HUES6 (cell line): ENCODE results near the gene TPSD1.
"Not testable (repeated sequence)": the region's sequence is repeated elsewhere in the genome, so short reads cannot be mapped to it uniquely, and the experiment has no call there.

Source experiments
- H3K27ac ChIP-seq: 2 replicates; pipeline ENCODE4 v1.7.0; 2013; ENCODE audit warnings: low read depth, mild to moderate bottlenecking, low read length, inconsistent platforms
- H3K27me3 ChIP-seq: 2 replicates; pipeline ENCODE4 v1.6.1; 2013; ENCODE audit warnings: low read length; ENCODE audit not compliant: control insufficient read depth, insufficient read depth
- H3K36me3 ChIP-seq: 2 replicates; pipeline ENCODE4 v1.6.1; 2013; ENCODE audit warnings: low read length; ENCODE audit not compliant: control insufficient read depth, insufficient read depth
- H3K4me1 ChIP-seq: 2 replicates; pipeline ENCODE4 v1.6.1; 2013; ENCODE audit warnings: low read length; ENCODE audit not compliant: control insufficient read depth, insufficient read depth
- H3K4me3 ChIP-seq: 2 replicates; pipeline ENCODE4 v1.5.1; 2013; ENCODE audit warnings: low read depth, low read length
- H3K9ac ChIP-seq: one replicate; pipeline ENCODE4 v1.6.1; 2013; ENCODE audit warnings: mild to moderate bottlenecking, low read length
- H3K9me3 ChIP-seq: 2 replicates; pipeline ENCODE4 v1.6.1; 2013; ENCODE audit warnings: low read depth, low read length; ENCODE audit not compliant: control insufficient read depth, insufficient read depth

Gene TPSD1

DNA sequence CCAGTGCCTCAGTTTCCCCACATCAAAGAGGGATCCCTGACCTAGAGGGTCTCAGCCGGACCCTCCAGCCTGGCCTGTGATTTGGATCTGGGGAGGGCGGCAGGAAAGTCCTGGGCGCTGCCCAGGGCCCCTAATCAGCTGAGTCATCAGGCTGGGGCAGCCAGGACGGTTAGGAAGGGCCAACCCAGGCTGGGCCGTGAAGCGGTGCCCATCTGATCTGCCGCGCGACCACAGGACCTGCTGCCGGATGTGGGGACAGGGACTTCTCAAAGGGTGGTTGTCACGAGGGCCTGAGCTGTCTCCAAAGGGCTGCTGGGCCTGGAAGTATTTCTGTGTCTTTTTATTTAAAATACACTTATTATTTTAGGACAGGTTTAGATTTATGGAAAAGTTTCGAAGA is 11.0 kb upstream of the TPSD1 start:
- Histone ChIP-seq H3K9ac (no peak overlapping the region), H3K36me3 (no peaks in the 10 kb centered on the region), H3K4me1 (no peaks in the 10 kb centered on the region), H3K27ac (no peak overlapping the region), H3K9me3 (no peaks in the 10 kb centered on the region), H3K4me3 (no peak overlapping the region), H3K27me3 (peaks cover 25% of the 10 kb centered on the region)

DNA sequence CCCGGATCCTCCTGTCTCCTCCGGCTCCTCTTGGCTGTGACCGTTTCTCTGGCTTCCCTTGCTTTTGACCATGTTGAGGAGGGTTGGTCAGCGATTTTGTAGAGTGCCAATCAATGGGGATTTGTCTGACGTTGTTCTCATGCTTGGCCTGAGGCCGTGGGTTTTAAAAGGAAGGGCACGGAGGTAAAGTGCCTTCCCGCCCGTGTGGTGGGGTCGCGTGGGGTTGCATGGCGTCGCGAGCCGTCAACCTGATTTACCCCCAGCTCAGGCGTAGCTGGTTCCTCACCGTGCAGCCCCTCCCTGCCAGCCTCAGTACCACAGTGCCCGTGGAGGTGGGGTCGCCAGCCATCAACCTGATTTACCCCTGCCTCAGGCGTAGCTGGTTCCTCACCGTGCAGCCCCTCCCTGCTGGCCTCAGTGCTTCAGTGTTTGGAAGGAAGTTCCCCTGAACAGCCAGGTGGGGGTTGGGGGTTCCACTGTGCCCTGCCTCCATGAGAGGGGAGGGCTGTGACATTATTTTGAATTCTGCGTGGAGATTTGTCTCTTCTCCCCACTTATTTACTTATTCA is 10.3 kb upstream of the TPSD1 start:
- H3K4me1 ChIP-seq: no peaks in the 10 kb centered on the region
- no peak overlapping the region for H3K9ac ChIP-seq
- no peaks in the 10 kb centered on the region for H3K36me3 ChIP-seq
- H3K9me3 ChIP-seq: no peaks in the 10 kb centered on the region
- no peak overlapping the region for H3K4me3 ChIP-seq
- H3K27ac ChIP-seq: no peak overlapping the region
- peaks cover 25% of the 10 kb centered on the region for H3K27me3 ChIP-seq

GRCh38 chr16:1247903-1248537 is 7.8 kb upstream of the TPSD1 start:
- H3K9me3 ChIP-seq, H3K27ac ChIP-seq, H3K4me1 ChIP-seq, H3K9ac ChIP-seq, H3K4me3 ChIP-seq, H3K36me3 ChIP-seq: not testable (repeated sequence)
- H3K27me3 ChIP-seq: peaks cover 27% of the 10 kb centered on the region

DNA sequence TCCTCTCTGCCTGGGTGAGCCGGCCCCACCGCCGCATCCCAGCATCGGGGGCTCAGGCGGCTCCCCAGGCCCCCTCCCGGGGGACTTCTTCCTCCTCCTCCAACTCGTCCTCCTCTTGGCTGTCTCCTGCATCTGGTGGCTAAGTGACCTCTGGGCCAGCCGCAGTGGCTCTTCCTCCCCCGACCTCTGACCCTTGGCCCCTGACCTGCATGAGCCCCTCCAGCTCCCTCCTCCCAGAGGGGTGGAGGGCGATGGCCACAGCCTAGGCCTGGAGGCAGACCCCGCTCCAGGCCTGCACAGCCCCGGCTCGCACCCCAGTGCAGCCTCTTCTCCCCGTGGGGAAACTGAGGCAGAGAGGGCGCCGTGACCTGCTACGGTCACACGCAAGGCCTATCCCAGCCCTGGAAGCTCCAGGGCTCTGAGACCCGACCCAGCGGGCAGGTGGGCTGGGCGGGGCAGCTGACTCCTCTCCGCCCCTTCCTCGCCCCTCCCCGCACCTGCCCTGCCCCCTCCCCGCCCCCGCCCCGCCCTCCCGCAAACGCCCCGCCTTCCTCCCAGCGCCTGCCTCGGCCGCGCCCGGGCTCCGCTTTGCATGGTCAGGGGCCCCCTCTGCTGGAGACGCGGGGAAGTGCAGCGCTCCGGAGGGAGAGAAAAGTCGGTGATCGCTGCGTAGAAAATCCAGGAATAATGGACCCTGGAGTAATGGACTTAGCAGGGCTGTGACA is 6.7 kb upstream of the TPSD1 start:
- not testable (repeated sequence) for H3K9ac ChIP-seq, H3K9me3 ChIP-seq, H3K4me3 ChIP-seq, H3K4me1 ChIP-seq, H3K36me3 ChIP-seq, H3K27ac ChIP-seq
- peaks cover 31% of the 10 kb centered on the region for H3K27me3 ChIP-seq

GRCh38 chr16:1253701-1254364 is 2.0 kb upstream of the TPSD1 start:
- H3K9me3 ChIP-seq, H3K36me3 ChIP-seq, H3K9ac ChIP-seq, H3K4me1 ChIP-seq, H3K4me3 ChIP-seq, H3K27ac ChIP-seq: not testable (repeated sequence)
- peaks cover 29% of the 10 kb centered on the region for H3K27me3 ChIP-seq

DNA sequence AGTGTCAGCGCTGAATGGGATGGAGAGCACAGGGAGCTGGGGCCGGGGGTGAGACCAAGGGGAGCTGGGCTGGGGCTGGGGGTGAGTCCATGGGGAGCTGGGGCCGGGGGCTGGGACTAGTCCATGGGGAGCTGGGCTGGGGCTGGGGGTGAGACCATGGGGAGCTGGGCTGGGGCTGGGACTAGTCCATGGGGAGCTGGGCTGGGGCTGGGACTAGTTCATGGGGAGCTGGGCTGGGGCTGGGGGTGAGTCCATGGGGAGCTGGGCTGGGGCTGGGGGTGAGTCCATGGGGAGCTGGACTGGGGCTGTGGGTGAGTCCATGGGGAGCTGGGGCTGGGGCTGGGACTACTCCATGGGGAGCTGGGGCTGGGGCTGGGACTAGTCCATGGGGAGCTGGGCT is 1.0 kb upstream of the TPSD1 start:
- H3K9ac ChIP-seq, H3K4me3 ChIP-seq: not testable (repeated sequence)
- H3K27me3 ChIP-seq: peaks cover 39% of the 10 kb centered on the region

DNA sequence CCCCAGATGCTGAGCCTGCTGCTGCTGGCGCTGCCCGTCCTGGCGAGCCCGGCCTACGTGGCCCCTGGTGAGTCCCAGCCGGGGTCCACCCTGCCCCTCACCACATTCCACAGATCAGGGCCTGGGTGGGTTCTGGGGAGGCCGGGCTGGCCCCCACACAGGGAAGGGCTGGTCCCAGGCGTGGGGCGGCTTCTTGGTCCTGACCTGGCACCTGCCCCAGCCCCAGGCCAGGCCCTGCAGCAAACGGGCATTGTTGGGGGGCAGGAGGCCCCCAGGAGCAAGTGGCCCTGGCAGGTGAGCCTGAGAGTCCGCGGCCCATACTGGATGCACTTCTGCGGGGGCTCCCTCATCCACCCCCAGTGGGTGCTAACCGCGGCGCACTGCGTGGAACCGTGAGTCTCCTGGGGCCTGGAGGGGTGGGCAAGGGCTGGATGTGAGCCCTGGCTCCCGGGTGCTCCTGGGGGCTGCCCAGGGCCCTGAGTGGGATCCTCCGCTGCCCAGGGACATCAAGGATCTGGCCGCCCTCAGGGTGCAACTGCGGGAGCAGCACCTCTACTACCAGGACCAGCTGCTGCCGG is 516 bp downstream of the TPSD1 start:
- H3K9ac ChIP-seq, H3K4me1 ChIP-seq, H3K27ac ChIP-seq, H3K4me3 ChIP-seq, H3K36me3 ChIP-seq, H3K9me3 ChIP-seq: not testable (repeated sequence)
- H3K27me3 ChIP-seq: peaks cover 55% of the 10 kb centered on the region

More for the DNA sequence above, 1.0 kb upstream of the TPSD1 start:
- not testable (repeated sequence) for H3K36me3 ChIP-seq, H3K9me3 ChIP-seq, H3K4me1 ChIP-seq, H3K27ac ChIP-seq

GRCh38 chr16:1256874-1257322 is 1.0 kb downstream of the TPSD1 start:
- no peaks in the 10 kb centered on the region for H3K36me3 ChIP-seq
- H3K4me3 ChIP-seq: no peak overlapping the region
- peaks cover 3% of the 10 kb centered on the region; the same call in 1 of the 2 replicates for H3K4me1 ChIP-seq
- H3K27me3 ChIP-seq: peaks cover 60% of the 10 kb centered on the region
- H3K27ac ChIP-seq: no peak overlapping the region
- no peaks in the 10 kb centered on the region for H3K9me3 ChIP-seq
- H3K9ac ChIP-seq: no peak overlapping the region

DNA sequence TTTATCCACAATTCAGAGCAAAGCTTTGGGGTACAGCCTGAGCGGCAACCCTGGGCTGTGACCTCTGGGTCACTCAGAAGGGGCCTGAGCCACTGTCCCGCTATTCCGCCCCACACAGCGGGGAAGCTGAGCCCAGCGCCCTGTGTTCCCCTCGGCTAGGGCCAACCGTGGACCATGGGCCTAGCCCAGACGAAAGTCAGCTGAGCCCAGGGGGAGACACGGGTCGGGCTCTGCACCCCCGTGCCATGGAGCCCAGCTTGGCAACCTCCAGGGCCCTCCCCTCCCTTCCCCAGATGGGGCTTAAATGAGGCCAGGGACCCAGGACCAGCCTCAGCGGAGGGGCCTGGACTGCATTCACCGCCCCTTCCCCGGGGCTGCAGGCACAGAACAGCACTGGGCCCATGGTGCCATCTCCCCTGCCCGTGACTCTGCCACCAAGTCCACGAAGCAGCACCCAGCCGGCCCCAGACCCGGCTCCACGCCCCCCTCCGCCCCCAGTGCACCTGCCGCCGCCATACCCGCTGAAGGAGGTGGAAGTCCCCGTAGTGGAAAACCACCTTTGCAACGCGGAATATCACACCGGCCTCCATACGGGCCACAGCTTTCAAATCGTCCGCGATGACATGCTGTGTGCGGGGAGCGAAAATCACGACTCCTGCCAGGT is 1.8 kb downstream of the TPSD1 start:
- Histone ChIP-seq H3K27me3 (peaks cover 68% of the 10 kb centered on the region), H3K4me1 (peaks cover 3% of the 10 kb centered on the region; the same call in 1 of the 2 replicates), H3K9me3 (no peaks in the 10 kb centered on the region), H3K27ac (no peak overlapping the region), H3K9ac (no peak overlapping the region), H3K4me3 (no peak overlapping the region), H3K36me3 (no peaks in the 10 kb centered on the region)

DNA sequence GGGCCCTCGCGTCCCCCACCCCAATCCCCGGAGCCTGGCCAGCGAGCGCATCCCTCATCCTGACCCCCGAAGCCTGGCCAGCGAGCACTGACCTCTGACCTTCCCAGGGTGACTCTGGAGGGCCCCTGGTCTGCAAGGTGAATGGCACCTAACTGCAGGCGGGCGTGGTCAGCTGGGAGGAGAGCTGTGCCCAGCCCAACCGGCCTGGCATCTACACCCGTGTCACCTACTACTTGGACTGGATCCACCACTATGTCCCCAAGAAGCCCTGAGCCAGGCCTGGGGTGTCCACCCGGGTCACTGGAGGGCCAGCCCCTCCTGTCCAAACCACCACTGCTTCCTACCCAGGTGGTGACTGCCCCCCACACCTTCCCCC is 2.3 kb downstream of the TPSD1 start:
- peaks cover 70% of the 10 kb centered on the region for H3K27me3 ChIP-seq
- H3K9me3 ChIP-seq: no peaks in the 10 kb centered on the region
- no peak overlapping the region for H3K9ac ChIP-seq

More for the DNA sequence above, 2.3 kb downstream of the TPSD1 start:
- Histone ChIP-seq H3K4me3 (no peak overlapping the region), H3K27ac (no peak overlapping the region), H3K4me1 (peaks cover 3% of the 10 kb centered on the region; the same call in 1 of the 2 replicates), H3K36me3 (no peaks in the 10 kb centered on the region)
